Panc1 (cell line): ENCODE results near the gene HBB. TPM values are rescaled to one million over a fixed set of nuclear protein-coding genes. Genes with fewer than 3 reads are reported as not detected.

Experiments used
- ATAC-seq: fragments of 200-7000 bp; cut with Tn5 transposase; 2 replicates; pipeline ENCODE4 v1.9.1; 2020; ENCODE audit warnings: mild to moderate bottlenecking, moderate library complexity
- BruUV-seq: library from RNA; stranded (reverse); fragments of 400-500 nt; replicated peaks from 2 replicates; lab custom pipeline; 2021; lab: Mats Ljungman, UMichigan
- CTCF ChIA-PET: fragments of 300-600 bp; sonication (Branson Sonifier 250); formaldehyde crosslinking; loops from one replicate; lab custom pipeline; 2022; ENCODE audit warnings: antibody characterized with exemption; lab: Charles Lee
- POLR2A ChIA-PET: fragments of 300-600 bp; sonication (Branson Sonifier 250); formaldehyde crosslinking; loops from one replicate; lab custom pipeline; 2022; ENCODE audit warnings: antibody characterized with exemption; lab: Charles Lee
- DNase-seq: peaks from one replicate; pipeline ENCODE4 v3.0.0-alpha.2; 2010; ENCODE audit warnings: low read depth, low spot score
- H3K27ac ChIP-seq: 2 replicates; pipeline ENCODE4 v1.5.1; 2011; ENCODE audit warnings: mild to moderate bottlenecking, low read length, inconsistent platforms
- H3K27me3 ChIP-seq: fragments of 200-500 bp; sonication (Bioruptor generic); 2 replicates; pipeline ENCODE4 v1.6.0; 2014; ENCODE audit warnings: low read length, inconsistent platforms; ENCODE audit not compliant: control insufficient read depth, insufficient read depth
- H3K36me3 ChIP-seq: fragments of 200-500 bp; sonication (Bioruptor generic); 2 replicates; pipeline ENCODE4 v1.5.1; 2014; ENCODE audit warnings: inconsistent platforms, mild to moderate bottlenecking, low read length, moderate library complexity; ENCODE audit not compliant: control insufficient read depth, insufficient read depth
- H3K4me1 ChIP-seq: 2 replicates; pipeline ENCODE4 v1.5.1; 2011; ENCODE audit warnings: inconsistent platforms, mild to moderate bottlenecking, low read length, moderate library complexity; ENCODE audit not compliant: control insufficient read depth, insufficient read depth
- H3K4me3 ChIP-seq, 2 experiments: 2 replicates each; pipeline ENCODE4 v1.5.1; 2011 to 2012; ENCODE audit warnings: low read depth in 2 of 2, low read length in 2 of 2, mild to moderate bottlenecking in 2 of 2, inconsistent platforms in 1 of 2, moderate library complexity in 1 of 2
- H3K9me3 ChIP-seq: fragments of 200-500 bp; sonication (Bioruptor generic); 2 replicates; pipeline ENCODE4 v1.5.1; 2014; ENCODE audit warnings: low read depth, mild to moderate bottlenecking, inconsistent platforms, low read length, moderate library complexity; ENCODE audit not compliant: control insufficient read depth, insufficient read depth
- POLR2AphosphoS5 ChIP-seq: IDR thresholded peaks from 2 replicates; pipeline ENCODE4 v1.6.1; 2012; ENCODE audit warnings: mild to moderate bottlenecking, low read depth, low read length, moderate library complexity
- REST ChIP-seq, 2 experiments: IDR thresholded peaks; 2 replicates each; pipeline ENCODE4 v1.6.1; 2011 to 2012; ENCODE audit warnings: low read depth in 2 of 2, control low read depth in 1 of 2, low read length in 1 of 2, mild to moderate bottlenecking in 1 of 2, moderate library complexity in 1 of 2; ENCODE audit not compliant: insufficient read depth in 1 of 2
- SIN3A ChIP-seq: IDR thresholded peaks from 2 replicates; pipeline ENCODE4 v1.6.1; 2012; ENCODE audit warnings: low read depth, mild to moderate bottlenecking, low read length, moderate library complexity, borderline replicate concordance; ENCODE audit not compliant: insufficient read depth
- TCF7L2 ChIP-seq: IDR thresholded peaks from 2 replicates; pipeline ENCODE4 v1.6.1; 2011; ENCODE audit warnings: mild to moderate bottlenecking, low read depth, low read length, inconsistent platforms
- in situ Hi-C: cut with HindIII; loops from 2 replicates; pipeline ENCODE4 v1.10.0; 2016; ENCODE audit warnings: low sequenced_read_pairs, low pct_unique_long_range_greater_than_20kb
- intact Hi-C: fragments of 100-400 bp; cut with micrococcal nuclease; formaldehyde crosslinking; loops from one replicate; pipeline ENCODE4 v1.10.0; 2022; ENCODE audit not compliant: unreplicated experiment
- total RNA-seq: library from RNA; stranded (reverse); gene quantifications from one replicate; pipeline ENCODE4 v1.2.1, GENCODE V29; 2021; ENCODE audit not compliant: unreplicated experiment
- TF ChIP-seq, protein P1 (sequence below): fragments of 450-650 bp; IDR thresholded peaks from 2 replicates; pipeline ENCODE4 v1.5.1; 2017; ENCODE audit warnings: mild to moderate bottlenecking

Gene HBB
- total RNA-seq, 1 experiment from 2014 or later: 0.72 TPM

DNA sequence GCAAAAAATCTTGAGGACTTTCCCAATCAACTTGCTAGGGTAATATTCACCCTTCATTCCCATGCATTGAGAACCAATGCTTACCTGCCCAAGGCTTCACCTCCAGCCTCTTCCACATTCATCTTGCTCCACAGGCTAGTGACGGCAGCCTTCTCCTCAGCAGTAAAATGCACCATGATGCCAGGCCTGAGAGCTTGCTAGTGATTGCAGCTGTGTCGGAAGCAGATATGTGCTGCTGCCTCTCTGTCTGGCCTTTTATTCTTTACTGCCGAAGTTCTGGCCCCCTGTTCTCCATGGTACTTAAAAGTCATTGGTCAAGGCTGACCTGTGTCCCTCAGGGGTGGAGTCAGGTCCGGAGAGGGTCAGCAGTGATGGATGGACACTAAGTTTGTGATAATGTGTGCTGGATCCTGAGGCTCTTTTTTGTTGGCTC lies 42.9 kb upstream of the HBB start, which contains the start of gene HBE1:
Gene HBE1 (minus strand): TSS at position 231 of the 433 bp plus-strand sequence. CDS start 55 bp downstream, at position 176.
- no peak within 1 kb of the TSS for H3K4me3 ChIP-seq
- no peak for TF ChIP-seq SIN3A
- TF ChIP-seq, protein P1, sequence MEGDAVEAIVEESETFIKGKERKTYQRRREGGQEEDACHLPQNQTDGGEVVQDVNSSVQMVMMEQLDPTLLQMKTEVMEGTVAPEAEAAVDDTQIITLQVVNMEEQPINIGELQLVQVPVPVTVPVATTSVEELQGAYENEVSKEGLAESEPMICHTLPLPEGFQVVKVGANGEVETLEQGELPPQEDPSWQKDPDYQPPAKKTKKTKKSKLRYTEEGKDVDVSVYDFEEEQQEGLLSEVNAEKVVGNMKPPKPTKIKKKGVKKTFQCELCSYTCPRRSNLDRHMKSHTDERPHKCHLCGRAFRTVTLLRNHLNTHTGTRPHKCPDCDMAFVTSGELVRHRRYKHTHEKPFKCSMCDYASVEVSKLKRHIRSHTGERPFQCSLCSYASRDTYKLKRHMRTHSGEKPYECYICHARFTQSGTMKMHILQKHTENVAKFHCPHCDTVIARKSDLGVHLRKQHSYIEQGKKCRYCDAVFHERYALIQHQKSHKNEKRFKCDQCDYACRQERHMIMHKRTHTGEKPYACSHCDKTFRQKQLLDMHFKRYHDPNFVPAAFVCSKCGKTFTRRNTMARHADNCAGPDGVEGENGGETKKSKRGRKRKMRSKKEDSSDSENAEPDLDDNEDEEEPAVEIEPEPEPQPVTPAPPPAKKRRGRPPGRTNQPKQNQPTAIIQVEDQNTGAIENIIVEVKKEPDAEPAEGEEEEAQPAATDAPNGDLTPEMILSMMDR: no peak
- no peak for TF ChIP-seq REST (IDR thresholded peaks at IDR 0.05; ENCODE audit: insufficient read depth in 1 of 2, low read depth in 2 of 2, low read length in 1 of 2)
- TF ChIP-seq TCF7L2: no peak
- TF ChIP-seq POLR2AphosphoS5: no peak
- H3K27ac ChIP-seq: no peak within 1 kb of the TSS
- ChIA-PET POLR2A (no interaction called here), CTCF (no interaction called here)
- no peaks in the 10 kb centered on the region for H3K36me3 ChIP-seq
- in situ Hi-C loops (no loop called here), intact Hi-C loops (no loop called here)
- ATAC-seq (no peak), DNase-seq (no peak)
- H3K27me3 ChIP-seq: no peaks in the 10 kb centered on the region; the same call in 1 of the 2 replicates
- no peaks in the 10 kb centered on the region for H3K9me3 ChIP-seq
- no peaks in the 10 kb centered on the region for H3K4me1 ChIP-seq
- BruUV-seq: no TSS peak

DNA sequence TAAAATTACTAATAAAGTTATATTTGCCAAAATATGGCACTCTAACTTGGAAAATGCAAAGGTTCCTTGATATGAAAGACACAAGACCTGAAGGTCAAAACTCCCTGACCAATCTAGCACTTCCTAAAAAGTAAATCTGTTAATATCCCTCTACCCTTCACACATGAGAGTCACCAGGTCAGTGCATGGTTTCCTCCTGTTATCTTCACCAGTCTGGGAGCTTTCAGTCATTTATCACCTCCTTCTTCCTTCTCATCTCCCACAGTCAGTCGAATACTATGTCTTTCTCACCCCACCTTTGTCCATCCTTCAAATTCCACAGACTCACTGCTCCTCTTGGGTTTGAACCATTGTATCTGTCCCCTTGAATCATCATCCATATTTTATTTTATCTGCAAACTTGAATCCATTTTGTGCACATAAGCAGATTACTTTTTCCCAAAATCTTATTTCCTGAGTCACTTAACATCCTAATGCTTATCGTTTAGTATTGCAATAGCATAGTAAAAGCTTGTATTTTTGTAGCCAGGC lies 40.2 kb upstream of the HBB start:
- ChIA-PET POLR2A (no interaction called here), CTCF (interaction anchor here (0.6 kb wide), 1 partner anchor 10 kb away, joined by 4 read pairs; no protein-coding TSS in a partner anchor)
- in situ Hi-C loops: no loop called here
- no peak for DNase-seq
- no peak for TF ChIP-seq SIN3A
- TF ChIP-seq REST (IDR thresholded peaks at IDR 0.05; ENCODE audit: insufficient read depth in 1 of 2, low read depth in 2 of 2, low read length in 1 of 2): no peak
- TF ChIP-seq POLR2AphosphoS5: no peak
- TF ChIP-seq, protein P1: no peak
- no peak for TF ChIP-seq TCF7L2
- Histone ChIP-seq H3K27me3 (no peaks in the 10 kb centered on the region; the same call in 1 of the 2 replicates), H3K4me3 (no peak overlapping the region), H3K36me3 (no peaks in the 10 kb centered on the region), H3K9me3 (no peaks in the 10 kb centered on the region), H3K4me1 (no peaks in the 10 kb centered on the region), H3K27ac (no peak overlapping the region)
- BruUV-seq: no TSS peak
- intact Hi-C loops: no loop called here
- no peak for ATAC-seq
